Fibroblast of peridontal ligament (primary cell): ENCODE results near the gene SDHC.

Experiments used
- DNase-seq: peaks from one replicate; pipeline ENCODE4 v3.0.0-alpha.2; 2010; ENCODE audit errors: extremely low read depth

The SDHC gene, protein sequence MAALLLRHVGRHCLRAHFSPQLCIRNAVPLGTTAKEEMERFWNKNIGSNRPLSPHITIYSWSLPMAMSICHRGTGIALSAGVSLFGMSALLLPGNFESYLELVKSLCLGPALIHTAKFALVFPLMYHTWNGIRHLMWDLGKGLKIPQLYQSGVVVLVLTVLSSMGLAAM

DNA sequence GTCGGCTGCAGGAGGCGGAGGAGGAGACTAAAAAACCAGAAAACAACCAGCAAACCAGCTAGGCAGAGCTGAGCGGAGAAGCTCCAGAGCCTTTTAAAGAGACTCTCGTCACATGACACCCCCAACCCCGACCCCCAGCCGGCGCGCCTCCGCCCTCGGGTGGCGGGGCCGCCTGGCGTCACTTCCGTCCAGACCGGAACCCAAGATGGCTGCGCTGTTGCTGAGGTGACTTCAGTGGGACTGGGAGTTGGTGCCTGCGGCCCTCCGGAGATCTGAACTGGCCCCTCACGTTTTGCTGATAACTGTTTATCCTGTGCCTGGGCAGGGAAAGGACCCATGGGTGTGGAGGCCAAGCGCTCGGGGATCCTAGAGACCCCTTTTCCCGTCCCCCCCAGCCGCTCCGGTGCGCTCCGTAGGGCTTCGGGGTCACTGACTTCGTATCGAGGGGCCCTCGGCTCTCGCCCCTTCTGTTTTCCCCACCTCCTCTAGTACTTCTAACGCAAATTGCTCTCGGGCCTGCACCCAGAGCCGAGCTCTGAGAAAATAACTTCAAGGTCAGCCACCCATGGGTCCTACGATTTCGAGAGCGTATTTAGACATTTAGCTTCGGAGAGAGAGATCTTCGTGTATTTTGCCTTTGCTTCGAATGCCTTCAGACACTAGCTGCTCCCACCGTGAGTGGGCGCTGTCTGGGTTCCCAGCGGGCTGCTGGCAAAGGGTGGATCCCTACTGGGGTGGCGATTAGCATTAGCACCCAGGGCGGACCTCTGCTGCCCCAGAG, at the start of gene SDHC:
TSS of gene SDHC (plus strand) at position 181 of the 781 bp plus-strand sequence. CDS start at position 206, 25 bp downstream.
- peak; percentile 90 for DNase-seq

GRCh38 chr1:161265305-161265704, 48.9 kb upstream of the SDHC start:
- no peak for DNase-seq

GRCh38 chr1:161266202-161266601, 48.0 kb upstream of the SDHC start:
- no peak for DNase-seq

- DNase-seq: no peak
Observed at GRCh38 chr1:161266836-161267235, 47.3 kb upstream of the SDHC start.

DNA sequence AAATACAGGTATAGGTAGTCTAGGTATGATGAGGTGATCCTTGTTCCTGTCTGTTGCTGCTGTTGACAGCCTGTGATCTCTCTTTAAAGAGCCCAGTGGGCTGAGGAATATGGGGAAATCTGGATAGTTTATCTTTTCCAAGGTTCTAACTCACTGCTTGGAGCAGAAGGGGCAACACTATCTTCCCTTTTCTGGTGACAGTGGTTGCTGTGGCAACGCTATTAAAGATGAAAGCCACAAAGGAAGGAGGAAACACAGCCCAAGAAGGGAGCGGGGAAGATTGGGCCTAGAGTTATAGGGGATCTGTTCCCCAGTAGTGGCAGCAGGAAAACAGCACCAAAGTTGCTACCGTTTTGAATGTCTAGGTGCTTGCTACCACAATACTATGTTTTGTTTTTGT, 46.9 kb upstream of the SDHC start:
- no peak for DNase-seq

DNA sequence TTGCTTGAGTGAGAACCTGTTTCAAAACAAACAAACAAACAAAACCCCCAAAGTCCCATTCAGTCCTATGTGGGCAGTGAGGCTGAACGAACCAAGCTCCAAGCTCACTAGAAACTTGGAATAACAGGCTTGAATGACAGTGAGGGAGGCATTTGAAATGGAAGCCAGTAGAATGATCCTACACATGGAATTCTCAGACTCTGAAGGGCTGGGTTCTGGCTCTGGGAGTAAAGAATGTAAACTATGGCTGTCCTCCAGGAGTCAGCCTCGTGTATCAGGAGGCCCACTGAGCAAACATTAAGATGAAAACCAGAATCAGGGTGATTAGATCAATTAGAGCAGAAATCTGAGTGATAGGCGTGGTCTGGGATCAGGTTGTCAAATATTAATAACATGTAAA, 40.8 kb upstream of the SDHC start:
- DNase-seq: peak; percentile 31

- DNase-seq: no peak
Observed at GRCh38 chr1:161274874-161275273, 39.3 kb upstream of the SDHC start.

GRCh38 chr1:161282991-161283390, 31.2 kb upstream of the SDHC start:
- no peak for DNase-seq

DNA sequence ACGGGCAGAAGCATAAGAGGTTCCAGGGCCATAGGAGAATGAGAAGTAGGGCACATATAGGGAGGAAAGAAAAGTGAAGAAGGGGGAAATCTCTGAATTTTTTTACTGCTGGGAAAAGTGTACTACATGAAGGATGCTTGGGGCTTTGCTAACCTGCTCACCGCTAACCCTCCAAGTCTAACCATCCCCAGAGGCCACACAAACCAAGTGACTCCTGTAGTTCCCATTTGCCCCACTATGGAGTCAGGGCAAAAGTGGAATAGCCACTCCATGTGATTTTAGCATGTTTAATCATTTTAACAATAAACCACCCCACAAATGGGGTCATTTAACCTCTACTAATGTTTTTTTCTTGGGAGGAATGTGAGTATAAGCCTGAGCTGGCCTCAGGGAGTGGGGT, 29.1 kb upstream of the SDHC start:
- DNase-seq: no peak

GRCh38 chr1:161285521-161285920, 28.7 kb upstream of the SDHC start:
- DNase-seq: no peak

DNA sequence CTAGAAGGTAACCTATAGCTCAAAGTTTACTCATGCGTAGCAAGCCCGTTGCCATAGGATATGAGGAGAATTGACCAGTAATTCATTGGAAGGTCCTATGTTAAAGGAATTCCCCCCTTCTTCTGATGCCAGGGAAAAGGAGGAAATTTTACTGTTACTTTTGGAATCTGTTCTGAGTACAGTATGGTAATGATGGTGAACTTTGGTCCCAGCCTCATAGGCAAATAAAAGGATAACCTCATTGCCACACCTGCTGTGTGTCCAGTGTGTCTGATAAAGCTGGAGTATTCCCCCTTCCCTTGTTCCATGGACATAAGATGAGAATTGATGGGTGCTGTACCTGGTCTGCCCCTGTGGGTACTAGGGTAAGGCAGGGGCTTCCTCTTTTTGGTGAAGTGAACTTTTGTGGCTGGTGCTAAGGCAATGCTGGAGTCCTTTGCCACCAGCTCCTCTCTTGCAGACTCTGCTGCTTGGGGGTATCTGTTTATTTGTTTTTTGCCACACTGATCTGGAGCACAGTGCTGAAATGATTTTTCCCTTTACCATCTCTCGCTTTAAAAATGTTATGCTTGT, 26.6 kb upstream of the SDHC start:
- DNase-seq: no peak

DNA sequence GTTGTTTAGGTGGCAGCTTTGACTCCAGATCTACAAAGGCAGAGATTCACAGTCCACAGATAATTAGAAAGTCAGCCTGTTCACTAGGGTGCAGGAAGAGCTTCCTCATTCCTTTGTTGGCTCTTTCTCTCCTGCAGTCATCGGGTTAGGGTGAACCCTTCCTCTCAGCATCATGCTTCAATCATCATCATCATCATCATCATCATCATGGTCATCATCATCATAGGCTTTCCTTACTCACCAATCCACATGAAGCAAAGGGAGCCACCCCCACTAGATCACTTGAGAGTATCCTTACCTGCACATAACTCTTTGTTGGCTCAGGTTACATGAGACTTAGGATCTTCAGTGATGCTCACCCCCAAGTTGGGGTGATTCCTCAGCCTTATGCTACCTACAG, 23.4 kb upstream of the SDHC start:
- DNase-seq: no peak

GRCh38 chr1:161297415-161297814, 16.8 kb upstream of the SDHC start:
- DNase-seq: no peak

- no peak for DNase-seq
Observed at GRCh38 chr1:161298116-161298515, 16.1 kb upstream of the SDHC start.

DNA sequence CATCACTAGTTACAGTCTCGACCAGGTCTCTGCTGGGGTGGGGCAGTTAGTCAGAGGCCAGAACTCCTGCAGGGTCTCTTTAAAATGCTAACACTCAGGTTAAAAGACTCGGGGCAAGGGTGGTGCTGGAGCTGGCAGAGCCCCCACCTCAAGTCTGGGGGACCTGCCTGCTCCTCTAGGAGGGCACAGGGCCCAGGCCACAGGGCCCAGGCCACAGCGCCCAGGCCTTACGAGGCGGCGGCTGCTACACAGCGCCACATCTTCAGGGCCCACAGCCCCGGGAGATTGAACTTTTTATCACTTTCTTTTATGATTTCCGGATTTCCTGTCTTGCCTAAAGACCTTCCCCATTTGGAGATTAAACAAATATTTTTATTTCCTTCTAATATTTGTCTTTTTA, 14.8 kb upstream of the SDHC start:
- DNase-seq: no peak

DNA sequence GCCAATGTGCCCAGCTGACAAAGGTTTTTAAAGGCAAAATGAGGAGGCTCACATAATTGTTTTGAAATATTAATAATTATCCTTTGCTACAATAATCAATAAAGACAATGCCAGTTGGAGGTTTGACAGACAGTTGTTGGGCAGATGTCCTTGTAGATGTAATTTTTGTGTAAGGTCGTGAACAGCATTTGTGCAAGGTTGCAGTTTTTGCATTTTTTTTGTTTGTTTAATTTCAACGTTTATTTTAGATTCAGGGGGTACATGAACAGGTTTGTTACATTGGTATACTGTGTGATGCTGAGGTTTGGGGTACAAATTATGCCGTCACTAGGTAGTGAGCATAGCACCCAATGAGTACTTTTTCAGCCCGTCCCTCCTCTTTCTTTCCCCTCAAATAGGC, 13.7 kb upstream of the SDHC start:
- DNase-seq: no peak

GRCh38 chr1:161304927-161305866, 9.0 kb upstream of the SDHC start:
- DNase-seq: no peak

DNA sequence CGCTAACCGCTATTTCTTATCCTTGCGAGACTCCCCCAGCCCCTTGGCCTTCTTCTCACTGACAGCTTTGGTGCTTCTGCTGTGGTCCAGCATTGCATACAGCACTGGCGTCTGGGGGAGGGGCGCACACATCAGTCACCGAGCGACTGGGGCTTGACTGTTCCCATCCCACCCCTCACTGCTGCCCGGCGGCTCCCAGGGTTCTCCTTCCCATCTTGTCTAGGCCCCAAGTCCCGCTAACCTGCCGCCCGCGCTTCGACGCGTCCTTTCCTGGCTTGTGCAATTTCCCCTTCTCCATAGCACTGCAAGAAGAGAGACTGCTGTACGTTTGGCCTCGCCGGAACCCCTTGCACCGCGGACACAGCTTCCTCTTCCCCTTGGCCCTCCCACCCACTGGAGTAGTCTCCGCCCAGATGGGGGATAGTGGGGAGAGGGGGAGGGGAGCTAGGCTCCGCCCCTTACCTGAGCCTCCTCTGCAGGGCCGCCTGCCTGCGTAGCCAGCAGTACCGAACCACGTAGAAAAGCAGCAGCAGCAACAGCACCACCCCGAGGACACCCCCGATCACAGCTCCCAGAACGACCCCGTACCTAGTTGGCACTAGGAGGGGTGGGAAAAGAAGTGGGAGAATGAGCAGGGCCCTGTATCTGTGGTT, 8.2 kb upstream of the SDHC start:
- DNase-seq: peak; percentile 28

DNA sequence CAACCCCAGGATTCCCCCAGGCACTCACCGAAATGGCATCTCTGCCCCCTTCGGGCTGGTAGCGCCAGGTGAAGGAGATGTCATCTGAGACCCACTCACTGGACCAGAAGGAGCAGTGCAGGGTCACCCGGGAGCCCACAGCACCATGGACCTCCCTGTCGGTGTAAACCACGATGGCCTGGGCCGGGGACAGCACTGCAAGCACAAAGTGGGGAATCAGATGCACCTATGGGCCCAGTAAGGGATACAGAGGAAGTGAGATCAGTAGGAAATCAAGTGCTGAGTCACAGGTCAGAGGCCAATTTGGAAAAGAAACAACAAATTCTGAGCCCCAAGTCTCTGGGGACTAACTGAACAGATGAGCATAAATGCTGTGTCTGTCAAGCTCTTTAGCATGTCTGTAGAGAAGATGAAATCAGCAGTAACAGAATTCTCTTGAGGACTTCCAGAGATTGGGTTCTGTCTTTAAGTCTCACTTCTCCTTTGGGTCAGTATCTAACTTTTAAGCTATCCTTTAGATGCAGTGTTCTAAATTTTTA, 6.9 kb upstream of the SDHC start:
- peak; percentile 57 for DNase-seq

- peak; percentile 18 for DNase-seq
Observed at GRCh38 chr1:161307892-161308638, 6.1 kb upstream of the SDHC start.

- DNase-seq: no peak
Observed at GRCh38 chr1:161309868-161310267, 4.3 kb upstream of the SDHC start, which contains the start of gene MPZ. TSS of gene MPZ (minus strand) at chr1:161309968. CDS start at chr1:161309905, 63 bp downstream.
